ENCODE measurements around the gene NAV3. TPM values are rescaled to one million over a fixed set of nuclear protein-coding genes. Genes with fewer than 3 reads are reported as not detected.

Gene NAV3
- total and polyA plus RNA-seq, 9 of the 15 experiments (the other 6 are each of a cell fraction or from before 2014, with no cell fraction given), result 0.04 TPM; not detected in 8

GRCh38 chr12:78060186-78060585, 229.5 kb downstream of the NAV3 start:
- CTCF ChIA-PET (ENCODE audit: low intra/inter-chr PET ratio), result no interaction called here

More at GRCh38 chr12:78060186-78060585, 229.5 kb downstream of the NAV3 start:
- Histone ChIP-seq H2AFZ (ENCODE audit: low read depth, low read length) (no peak overlapping the region), H3K9me1 (ENCODE audit: control insufficient read depth, insufficient read depth, low read length) (no peaks in the 10 kb centered on the region), H3K4me1 (replicated peaks in 1 of 2; ENCODE audit: control insufficient read depth in 2 of 2, insufficient read depth in 2 of 2, low read length in 2 of 2) (no peaks in the 10 kb centered on the region), H3K9ac (ENCODE audit: insufficient read depth in 1 of 2, low read depth in 2 of 2, low read length in 2 of 2) (no peak overlapping the region), H3K79me2 (ENCODE audit: control insufficient read depth, insufficient read depth, low read length) (no peaks in the 10 kb centered on the region), H3K36me3 (ENCODE audit: control insufficient read depth, insufficient read depth, low read length) (no peaks in the 10 kb centered on the region), H3K4me3 (no peak overlapping the region), H3K27me3 (ENCODE audit: control insufficient read depth in 2 of 2, insufficient read depth in 2 of 2, low read length in 2 of 2) (no peaks in the 10 kb centered on the region), H4K20me1 (replicated peaks; ENCODE audit: control insufficient read depth, insufficient read depth, low read length) (no peaks in the 10 kb centered on the region), H3K9me3 (replicated peaks; ENCODE audit: control insufficient read depth, insufficient read depth, low read depth, low read length) (no peaks in the 10 kb centered on the region), H3K27ac (ENCODE audit: extremely low read depth, low read depth, low read length) (no peak overlapping the region), H3K4me2 (ENCODE audit: insufficient read depth, low read length) (no peak overlapping the region)
- DNase-seq (ENCODE audit: extremely low read depth in 1 of 4, low spot score in 3 of 4) (no peak), FAIRE-seq (no peak), ATAC-seq (no peak)
- intact Hi-C loops (cut with micrococcal nuclease) (no loop called here), in situ Hi-C loops (cut with MboI) (no loop called here)
- TF ChIP-seq KLF16 (IDR thresholded peaks at IDR 0.05) (no peak), KDM2B (CRISPR knock-in tag; IDR thresholded peaks at IDR 0.05) (no peak), SOX6 (IDR thresholded peaks at IDR 0.05) (no peak), ZNF76 (CRISPR knock-in tag; IDR thresholded peaks at IDR 0.05; ENCODE audit: borderline replicate concordance) (no peak), PHF20 (IDR thresholded peaks at IDR 0.05; ENCODE audit: partially characterized antibody) (no peak), THRAP3 (IDR thresholded peaks at IDR 0.05; ENCODE audit: borderline replicate concordance) (no peak), ZNF224 (CRISPR knock-in tag; IDR thresholded peaks at IDR 0.05) (no peak), RAD21 (CRISPR knock-in tag; conservative IDR thresholded peaks at IDR 0.05 in 1 of 2, IDR thresholded peaks at IDR 0.05 in 1 of 2) (no peak), TCFL5 (CRISPR knock-in tag; conservative IDR thresholded peaks at IDR 0.05) (no peak), POLR3G (IDR thresholded peaks at IDR 0.05; ENCODE audit: extremely low read depth, insufficient read length, insufficient replicate concordance) (no peak), SIN3A (IDR thresholded peaks at IDR 0.05; ENCODE audit: borderline replicate concordance in 2 of 2, control insufficient read depth in 1 of 2, low read depth in 2 of 2, low read length in 2 of 2) (no peak), ZBED1 (IDR thresholded peaks at IDR 0.05) (no peak), ZNF780A (CRISPR knock-in tag; IDR thresholded peaks at IDR 0.05) (no peak), CAMTA2 (CRISPR knock-in tag; conservative IDR thresholded peaks at IDR 0.05) (no peak), PHTF2 (CRISPR knock-in tag; IDR thresholded peaks at IDR 0.05) (no peak), ZNF277 (CRISPR knock-in tag; IDR thresholded peaks at IDR 0.05; ENCODE audit: borderline replicate concordance) (no peak)
- TF ChIP-seq, protein P1, sequence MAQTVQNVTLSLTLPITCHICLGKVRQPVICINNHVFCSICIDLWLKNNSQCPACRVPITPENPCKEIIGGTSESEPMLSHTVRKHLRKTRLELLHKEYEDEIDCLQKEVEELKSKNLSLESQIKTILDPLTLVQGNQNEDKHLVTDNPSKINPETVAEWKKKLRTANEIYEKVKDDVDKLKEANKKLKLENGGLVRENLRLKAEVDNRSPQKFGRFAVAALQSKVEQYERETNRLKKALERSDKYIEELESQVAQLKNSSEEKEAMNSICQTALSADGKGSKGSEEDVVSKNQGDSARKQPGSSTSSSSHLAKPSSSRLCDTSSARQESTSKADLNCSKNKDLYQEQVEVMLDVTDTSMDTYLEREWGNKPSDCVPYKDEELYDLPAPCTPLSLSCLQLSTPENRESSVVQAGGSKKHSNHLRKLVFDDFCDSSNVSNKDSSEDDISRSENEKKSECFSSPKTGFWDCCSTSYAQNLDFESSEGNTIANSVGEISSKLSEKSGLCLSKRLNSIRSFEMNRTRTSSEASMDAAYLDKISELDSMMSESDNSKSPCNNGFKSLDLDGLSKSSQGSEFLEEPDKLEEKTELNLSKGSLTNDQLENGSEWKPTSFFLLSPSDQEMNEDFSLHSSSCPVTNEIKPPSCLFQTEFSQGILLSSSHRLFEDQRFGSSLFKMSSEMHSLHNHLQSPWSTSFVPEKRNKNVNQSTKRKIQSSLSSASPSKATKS (CRISPR knock-in tag; IDR thresholded peaks at IDR 0.05), result no peak
- POLR2A ChIA-PET, result no interaction called here
- BruUV-seq (replicated peaks), result no TSS peak
- WGBS (ENCODE audit: insufficient coverage, low coverage, missing lambda C conversion rate), result 0% methylated on average over 1 of the region's 1 CpG
